GM18517 (cell line): Measurements from ENCODE around the gene PRR5.
A peak's percentile ranks its signal among the peaks of the same experiment; 100 is the strongest.

Source experiments
- ATAC-seq: cut with Tn5 transposase; IDR thresholded peaks from one replicate; pipeline ENCODE4 v1.9.1; 2021; ENCODE audit warnings: mild to moderate bottlenecking, moderate library complexity; ENCODE audit not compliant: unreplicated experiment

Gene PRR5

DNA sequence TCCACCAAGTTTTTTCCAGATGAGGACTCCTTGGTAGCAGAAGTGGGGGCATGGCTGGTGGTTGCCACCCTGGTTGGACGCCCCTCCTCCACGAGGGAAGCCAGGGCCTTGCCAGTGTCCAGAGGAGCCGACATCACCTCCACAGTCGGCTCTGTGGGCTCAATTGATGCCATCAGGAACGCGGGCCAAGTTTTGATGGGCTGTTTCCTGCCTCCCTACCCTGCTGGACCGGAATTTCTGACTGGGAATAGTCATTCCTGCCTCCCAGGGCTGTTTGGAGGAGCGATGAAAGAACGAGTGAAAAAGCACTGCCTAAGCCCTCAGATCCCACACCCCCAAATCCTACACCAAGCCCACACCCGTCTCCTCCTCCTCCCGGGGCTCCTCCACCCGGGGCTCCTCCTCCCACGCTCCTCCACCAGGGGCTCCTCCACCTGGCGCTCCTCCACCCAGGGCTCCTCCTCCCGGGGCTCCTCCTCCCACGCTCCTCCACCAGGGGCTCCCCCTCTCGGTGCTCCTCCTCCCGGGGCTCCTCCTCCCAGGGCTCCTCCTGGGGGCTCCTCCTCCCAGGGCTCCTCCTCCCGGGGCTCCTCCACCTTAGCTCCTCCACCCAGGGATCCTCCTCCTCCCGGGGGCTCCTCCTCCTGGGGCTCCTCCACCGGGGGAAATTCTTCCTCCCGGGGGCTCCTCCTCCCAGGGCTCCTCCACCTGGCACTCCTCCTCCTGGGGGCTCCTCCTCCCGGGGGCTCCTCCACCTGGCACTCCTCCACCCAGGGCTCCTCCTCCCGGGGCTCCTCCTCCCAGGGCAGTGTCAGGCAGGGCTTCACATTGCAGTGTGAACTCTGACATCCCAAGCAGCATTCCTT lies 10.0 kb upstream of the PRR5 start:
- no peak for ATAC-seq

DNA sequence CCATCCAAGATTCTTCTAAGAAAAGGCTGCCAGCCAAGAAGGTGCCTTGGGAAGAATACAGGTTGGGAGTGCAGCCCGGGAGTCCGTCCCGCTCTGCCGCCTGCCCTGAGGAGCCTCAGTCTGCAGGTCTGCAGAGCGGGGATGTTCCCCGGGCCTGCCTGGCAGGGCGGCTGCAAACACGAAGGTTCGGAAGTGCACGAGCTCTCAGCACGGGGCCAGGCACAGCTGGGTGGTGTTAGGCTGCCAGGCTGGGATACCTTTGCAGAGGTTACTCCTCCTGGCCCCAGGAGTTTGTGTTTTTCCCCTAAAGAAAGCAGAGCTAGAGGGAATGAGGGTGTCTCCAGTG lies 9.4 kb upstream of the PRR5 start:
- no peak for ATAC-seq

DNA sequence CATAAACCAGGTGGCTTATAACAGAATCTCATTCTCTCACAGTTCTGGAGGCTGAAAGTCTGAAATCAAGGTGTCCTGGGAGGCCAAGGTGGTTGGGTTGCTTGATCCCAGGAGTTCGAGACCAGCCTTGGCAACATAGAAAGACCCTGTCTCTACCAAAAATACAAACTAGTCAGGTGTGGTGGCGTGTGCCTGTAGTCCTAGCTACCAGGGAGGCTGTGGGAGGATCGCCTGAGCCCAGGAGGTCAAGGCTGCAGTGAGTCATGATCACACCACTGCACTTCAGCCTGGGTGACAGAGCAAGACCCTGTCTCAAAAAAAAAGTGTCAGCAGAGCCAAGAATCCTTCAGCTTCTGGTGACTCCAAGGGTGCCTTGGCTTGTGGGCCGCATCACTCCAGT lies 8.9 kb upstream of the PRR5 start:
- ATAC-seq, result no peak

DNA sequence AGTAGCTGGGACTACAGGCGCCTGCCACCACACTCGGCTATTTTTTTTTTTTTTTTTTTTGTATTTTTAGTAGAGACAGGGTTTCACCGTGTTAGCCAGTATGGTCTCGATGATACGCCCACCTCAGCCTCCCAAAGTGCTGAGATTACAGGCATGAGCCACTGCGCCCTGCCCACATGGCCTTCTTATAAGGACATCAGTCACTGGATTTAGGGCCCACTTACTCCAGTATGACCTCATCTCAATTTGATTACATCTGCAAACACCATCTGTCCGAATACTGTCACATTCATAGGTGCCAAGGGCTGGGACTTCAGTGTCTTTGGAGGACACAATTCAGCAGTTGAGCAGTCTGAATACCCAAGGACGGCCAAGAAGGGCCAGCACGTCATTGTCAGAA lies 8.2 kb upstream of the PRR5 start:
- ATAC-seq, result no peak

DNA sequence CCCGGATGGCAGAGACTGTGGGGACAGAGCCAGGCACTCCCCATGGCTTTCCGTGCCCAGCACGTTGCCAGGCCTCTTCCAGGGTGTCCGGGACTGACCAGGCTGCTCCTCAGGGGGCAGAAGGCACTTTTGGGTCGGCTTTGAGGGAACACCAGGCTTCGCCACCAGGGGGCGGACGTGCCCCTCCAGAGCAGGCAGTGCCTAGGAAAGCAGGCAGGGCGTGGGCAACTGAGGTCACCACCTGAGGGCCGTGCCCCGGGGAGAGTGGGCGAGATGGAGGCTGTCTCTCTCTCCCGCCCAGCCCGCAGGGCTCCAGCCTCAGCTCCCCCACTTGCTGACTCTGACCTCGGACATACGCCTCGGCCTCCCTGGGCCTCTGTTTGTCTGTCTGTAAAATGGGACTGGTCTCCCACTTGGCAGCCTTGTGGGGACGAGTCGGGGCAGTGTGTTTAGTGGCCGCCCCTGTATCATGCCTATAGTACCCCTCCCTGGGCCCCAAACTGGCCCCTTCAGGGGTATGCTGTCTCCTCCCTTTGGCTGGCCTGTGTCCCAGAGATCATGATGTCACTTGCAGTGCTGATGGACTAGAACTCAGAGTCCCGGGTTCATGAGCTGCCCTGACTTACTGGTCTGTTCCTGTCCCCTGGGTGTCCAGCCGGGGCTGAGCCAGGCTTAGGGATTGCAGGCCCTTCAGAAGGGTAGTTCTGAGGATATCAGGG lies 4.4 kb upstream of the PRR5 start:
- no peak for ATAC-seq

DNA sequence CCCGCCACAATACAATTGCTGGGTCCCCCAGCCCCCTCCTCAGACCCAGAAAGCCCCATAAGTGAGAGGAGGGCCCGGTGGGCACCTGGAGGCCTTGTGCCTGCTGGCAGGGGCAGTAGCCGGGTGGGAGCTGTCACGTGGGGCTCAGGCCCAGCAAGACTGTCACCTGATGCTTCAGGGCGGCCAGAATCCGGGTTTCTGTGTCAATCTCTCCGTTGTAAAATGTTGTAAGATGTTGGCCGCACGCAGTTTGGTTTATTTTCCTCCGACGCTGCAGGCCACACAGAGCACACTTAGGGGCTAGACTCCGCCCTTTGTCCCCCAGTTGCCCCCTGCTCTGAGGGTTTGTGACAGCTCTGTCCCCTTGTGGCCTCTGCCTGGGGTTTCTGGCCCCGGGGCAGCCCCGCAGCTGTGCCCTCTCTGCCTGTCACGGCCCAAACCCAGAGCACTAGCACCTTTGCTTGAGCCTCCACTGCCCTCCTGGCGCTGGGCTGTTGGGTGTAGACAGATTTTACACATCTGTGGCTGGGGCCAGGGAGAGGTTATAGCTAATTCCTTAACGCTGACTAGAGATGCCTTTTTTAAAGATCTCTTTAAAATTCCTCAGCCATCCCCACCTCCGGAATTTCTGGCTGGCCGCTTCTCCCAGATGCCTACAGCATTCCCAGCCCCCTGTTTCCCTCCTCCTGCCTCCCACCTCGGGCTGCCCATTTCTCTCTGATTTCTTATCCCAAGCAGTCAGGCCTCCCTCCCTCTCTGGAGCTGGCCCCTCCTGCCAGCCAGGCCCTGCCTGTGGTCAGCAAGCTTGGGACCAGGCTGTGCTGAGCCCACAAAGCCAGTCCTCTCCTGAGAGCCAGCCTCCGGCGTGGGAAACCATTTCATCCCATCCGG lies 3.2 kb upstream of the PRR5 start:
- ATAC-seq, result no peak

DNA sequence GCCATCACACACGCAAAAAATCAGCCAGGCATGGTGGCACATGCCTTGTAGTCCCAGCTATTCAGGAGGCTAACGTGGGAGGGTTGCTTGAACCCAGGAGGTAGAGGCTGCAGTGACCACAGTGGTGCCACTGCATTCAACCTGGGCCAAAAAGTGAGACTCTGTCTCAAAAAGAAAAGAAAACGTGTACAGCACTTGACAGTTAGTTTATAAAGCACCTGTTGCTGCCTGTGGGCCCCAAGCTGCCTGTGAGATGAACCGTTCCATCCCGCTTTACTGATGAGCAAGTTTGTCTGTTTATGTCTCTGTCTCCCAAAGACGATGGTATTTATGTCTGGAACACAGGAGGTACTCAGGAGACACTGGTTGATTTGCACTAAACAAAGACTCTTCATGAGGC lies 1.5 kb upstream of the PRR5 start:
- ATAC-seq, result no peak

DNA sequence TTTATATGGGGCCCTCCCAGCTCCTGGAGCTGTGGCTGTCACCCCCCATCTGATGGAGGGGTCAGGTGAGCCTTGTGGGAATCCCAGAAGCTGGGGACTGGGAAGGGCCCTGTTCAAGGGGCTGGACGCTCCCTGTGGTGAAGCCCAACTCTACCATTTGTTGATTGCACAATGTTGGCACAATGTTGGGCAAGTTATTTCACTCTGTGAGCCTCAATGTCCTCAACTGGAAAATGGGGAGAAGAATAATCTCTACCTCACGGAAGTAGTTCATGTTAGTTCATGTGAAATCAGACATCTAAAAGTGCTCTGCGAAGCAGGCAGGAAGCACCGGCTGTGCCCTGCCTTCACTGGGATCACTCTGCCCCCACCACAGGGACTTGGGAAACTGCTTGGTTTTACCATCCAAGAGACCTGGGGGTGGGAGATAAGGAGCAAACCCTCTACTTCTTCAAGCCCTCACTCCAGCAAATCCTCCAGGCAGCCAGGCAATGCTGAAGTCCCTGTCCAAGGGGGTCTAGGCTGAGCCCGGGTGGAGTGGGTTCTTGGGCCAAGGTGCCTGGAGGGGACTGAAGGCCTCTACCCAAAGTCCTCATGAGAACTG lies 715 bp upstream of the PRR5 start:
- no peak for ATAC-seq

DNA sequence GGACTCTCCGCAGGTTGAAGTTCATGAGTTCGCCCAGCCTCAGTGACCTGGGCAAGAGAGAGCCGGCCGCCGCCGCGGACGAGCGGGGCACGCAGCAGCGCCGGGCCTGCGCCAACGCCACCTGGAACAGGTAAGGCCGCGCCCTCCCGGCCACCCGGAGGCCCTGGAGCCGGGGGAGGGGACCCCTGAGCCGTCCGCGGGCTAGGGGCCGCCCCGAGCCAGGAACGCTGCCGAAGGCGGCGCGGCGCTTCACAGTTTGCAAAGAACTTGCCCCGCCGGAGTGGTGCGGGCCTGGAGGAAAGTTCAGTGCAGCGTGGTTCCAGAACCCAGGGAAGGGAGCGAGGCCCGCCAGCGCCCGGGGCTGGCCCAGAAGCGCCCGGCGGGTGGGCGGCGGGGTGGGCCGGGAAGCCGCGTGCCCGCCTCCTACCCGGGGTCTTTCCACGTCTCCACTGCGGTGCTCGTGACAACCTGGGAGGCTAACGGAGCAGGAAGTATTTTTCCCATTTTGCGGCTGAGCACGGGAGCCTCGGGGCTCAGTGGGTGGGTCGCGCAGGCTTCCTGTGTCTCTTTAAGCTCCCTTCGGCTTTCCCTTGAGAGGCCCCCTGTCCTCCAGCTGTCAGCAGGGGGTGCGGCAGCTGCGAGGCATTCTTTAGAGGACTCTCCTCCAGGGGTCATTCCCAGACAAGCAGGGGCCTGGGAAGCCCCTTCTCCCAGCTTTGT lies 635 bp downstream of the PRR5 start:
- ATAC-seq, result peak; percentile 41

DNA sequence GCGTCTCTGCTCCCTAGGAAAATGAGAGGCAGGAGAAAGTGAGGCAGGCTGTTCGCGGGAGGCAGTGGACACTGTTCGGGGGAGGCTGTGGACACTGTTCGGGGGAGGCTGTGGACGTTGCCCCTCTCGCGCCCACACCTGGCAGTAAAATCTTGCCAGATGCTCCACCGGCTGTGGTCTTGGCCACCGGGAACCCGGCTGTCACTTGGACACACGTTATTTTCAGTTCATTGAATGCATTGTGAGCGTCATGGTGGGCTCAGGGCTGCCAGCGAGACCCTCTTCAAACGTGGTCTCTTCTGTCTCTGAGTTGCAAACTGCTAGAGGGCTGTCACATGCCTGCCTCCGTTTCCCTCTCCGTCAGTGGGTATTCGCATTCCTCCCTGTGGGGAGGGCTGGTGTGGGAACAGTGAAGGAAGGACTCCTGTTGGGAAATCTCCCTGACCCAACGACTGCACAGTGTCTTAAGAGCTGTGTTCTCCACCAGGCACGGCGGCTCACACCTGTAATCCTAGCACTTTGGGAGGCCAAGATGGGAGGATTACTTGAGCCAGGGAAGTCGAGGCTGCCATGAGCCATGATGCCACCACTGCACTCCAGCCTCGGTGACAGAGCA lies 1.4 kb downstream of the PRR5 start:
- ATAC-seq, result no peak

DNA sequence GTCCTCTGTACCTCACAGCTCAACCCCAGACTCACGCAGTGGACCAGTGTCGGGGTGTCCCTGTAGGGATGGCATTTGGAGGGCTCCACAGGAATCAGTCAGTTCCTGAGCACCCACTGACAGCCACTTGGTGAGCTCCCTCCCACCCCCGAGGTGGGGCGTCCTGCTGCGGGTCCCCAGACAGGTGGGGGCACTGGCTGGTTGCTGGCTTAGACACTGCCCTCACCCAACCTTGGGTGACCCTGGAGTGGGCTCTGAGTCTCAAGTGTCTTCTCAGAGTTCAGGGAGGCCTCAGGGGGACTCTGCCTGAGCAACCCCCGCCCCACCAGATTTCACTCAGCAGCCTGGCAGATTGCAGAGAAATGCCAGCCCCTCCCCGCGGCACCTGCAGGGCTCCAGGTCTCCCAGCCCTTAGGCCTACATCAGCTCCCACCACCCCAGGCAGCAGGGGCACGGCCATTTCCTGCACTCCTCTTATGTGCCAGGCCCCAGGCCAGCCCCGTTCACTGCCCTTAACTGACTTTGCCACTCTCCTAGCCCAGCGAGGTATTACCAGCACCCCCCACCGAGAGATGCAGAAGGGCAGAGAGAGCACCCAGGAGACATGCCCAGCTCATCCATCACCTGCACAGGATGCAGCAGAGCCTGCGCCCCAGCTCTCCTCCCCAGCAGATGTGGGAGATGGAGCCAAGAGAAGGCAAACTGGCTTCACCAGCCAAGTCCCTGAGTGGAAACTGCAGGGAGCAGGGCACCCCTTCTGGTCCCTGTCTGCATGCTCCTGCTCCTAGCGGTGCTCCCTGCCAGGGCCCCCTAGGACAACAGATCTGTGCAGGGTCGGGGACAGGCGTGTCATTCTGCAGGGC lies 2.4 kb downstream of the PRR5 start:
- ATAC-seq, result no peak

DNA sequence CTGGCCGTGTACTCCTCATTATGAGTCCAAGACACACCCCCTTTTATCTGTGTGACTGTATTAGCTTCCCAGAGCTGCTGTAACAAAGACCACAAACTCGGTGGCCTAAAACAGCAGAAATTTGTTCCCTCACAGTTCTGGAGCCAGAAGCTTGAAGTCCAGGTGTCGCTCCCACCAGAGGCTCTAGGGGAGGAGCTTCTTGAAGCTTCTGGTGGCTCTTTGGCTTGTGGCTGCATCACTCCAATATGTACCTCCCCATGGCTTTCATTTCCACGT lies 3.0 kb downstream of the PRR5 start:
- ATAC-seq, result no peak

DNA sequence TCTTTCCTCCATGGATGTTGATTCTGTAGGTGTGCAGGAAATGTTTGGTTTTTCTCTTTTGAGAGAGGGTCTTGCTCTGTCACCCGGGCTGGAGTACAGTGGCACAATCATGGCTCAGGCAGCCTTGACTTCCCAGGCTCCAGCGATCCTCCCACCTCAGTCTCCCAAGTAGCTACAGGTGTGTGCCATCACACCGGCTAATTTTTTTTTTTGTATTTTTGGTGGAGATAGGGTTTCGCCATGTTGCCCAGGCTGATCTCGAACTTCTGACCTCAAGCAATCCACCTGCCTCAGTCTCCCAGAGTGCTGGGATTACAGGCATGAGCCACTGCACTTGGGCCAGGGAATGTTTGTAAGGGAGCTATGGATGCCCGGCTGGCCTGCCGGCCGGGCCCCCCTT lies 4.5 kb downstream of the PRR5 start:
- ATAC-seq, result no peak

DNA sequence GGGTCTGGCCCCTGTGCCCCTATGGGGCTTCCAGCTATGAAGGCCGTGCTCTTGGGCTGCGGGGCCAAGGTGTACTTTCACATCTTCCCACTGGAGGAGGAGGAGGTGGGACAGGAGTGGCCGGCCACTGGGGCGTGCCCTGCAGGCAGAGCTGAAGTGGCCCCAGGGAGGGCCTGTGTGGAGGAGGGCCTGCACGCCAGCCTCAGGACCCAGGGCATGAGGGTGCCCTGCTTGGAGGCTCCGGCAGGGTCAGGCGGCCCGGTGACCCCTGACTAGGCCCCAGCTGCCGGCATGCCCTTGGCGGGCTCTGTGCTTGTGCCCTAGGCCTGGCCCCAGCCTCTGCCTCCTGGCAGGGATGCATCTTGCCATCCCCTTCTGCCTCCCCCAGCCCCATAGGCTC lies 5.2 kb downstream of the PRR5 start:
- ATAC-seq, result no peak

DNA sequence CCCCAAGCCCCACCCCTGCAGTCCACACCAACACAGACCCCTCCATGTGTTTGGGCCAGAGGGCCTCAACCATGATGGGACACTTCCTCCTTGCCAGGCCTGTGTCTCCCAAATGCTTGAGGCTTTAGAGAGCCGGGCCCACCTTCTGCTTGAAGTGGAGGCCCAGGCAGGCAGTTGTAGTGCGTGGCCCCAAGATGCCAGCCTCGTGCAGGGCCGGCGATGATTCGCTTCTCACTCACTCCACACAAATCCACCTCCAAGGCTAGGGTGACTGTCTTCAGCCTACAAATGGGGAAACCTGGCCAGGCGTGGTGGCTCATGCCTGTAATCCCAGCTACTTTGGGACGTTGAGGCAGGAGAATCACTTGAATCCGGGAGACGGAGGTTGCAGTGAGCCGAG lies 5.7 kb downstream of the PRR5 start:
- ATAC-seq, result no peak

DNA sequence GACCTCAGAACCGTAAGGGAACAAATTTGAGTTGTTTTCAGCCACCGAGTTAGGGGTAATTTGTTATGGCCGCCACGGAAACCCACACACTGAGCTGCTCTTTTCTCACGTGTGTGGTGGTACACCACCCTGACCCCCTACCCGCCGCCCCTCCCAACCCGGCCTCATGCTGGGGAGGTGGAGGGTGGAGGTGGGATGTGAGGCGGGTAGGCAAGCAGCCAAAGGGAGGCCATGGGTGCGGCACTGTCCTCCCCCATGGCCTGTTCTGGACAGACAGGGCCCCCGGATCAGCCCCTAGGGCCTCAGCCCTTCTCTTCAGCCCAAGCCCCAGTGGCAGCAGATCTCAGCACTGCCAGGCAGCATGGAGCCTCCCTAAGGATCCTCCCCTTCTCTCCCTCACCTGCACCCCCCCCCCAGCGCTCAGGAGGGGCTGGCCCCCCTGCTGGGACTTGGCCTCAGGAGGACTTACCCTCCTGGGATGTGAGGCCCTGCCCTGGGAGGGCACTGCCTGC lies 7.9 kb downstream of the PRR5 start:
- ATAC-seq, result no peak

DNA sequence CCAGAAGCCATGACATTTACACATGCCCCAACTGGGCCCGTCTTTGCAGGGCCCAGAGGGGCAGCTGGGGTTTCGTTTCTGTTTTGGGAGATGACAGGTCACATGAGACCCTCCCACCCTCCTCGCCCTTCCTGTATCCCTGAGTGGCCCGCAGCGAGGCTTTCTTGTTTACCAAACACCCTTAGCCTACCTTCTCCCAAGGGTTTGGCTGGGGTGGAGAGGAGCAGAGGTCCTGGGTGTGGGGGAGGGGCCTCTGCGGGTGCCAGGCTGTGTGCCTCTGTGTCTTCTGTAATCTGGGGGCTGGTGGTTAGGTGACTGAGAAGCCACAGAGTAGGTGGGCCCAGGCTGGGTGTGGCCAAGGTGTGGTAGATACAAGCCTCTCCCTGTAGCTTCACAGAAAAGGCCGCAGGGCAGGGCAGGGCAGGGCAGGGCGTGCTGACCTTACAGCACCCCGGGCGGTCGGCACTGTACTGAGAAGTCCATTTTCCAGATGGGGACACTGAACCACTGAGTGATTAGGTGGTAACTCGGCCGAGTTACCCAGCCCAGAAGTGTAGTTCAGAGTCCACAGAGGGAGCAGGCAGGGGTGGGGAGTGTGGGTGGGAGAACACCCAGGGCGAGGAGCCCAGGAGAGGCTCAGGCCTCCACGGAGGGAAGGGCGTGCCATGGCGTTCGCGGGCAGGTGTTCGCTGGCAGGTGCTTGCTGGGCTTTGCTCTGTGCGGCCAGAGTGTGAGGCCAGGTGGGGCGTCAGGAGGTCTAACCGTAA lies 8.7 kb downstream of the PRR5 start:
- no peak for ATAC-seq

DNA sequence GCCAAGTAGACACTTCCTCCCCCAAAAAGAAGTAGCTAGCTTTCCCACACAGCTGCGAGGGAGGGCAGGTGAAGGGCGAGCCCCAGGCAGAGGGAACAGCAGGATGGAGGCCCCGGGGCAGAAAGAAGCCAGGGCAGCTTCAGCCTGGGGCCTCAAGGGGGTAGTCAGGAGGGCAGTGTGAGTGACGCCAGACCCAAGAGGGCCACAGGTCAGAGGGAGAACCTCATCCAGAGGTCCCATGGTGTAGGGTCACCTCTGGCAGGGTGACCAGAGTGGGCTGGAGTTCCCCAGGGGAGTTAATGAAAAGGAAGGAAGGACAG lies 9.2 kb downstream of the PRR5 start:
- ATAC-seq, result no peak
